GM12878 (cell line): ENCODE results near the gene PPT2. TPM values are rescaled to one million over a fixed set of nuclear protein-coding genes. Genes with fewer than 3 reads are reported as not detected.

Experiments
- CBFB ChIP-seq: IDR thresholded peaks from 2 replicates; pipeline ENCODE4 v1.6.1; 2016; ENCODE audit warnings: antibody characterized with exemption, low read depth
- CEBPZ ChIP-seq: fragments of 150-350 bp; IDR thresholded peaks from 2 replicates; pipeline ENCODE4 v1.6.1; 2016; ENCODE audit warnings: low read depth, low read length
- CREB1 ChIP-seq: IDR thresholded peaks from 2 replicates; pipeline ENCODE4 v1.6.1; 2012; ENCODE audit warnings: low read depth, mild to moderate bottlenecking, inconsistent platforms
- CREM ChIP-seq: IDR thresholded peaks from 2 replicates; pipeline ENCODE4 v1.6.1; 2014; ENCODE audit warnings: antibody characterized with exemption, low read depth
- DPF2 ChIP-seq: fragments of 450-650 bp; IDR thresholded peaks from 2 replicates; pipeline ENCODE4 v1.6.1; 2017; ENCODE audit warnings: mild to moderate bottlenecking
- IKZF1 ChIP-seq: fragments of 450-650 bp; conservative IDR thresholded peaks from 2 replicates; pipeline ENCODE4 v1.6.1; 2017; ENCODE audit warnings: antibody characterized with exemption, mild to moderate bottlenecking
- IRF4 ChIP-seq: IDR thresholded peaks from 2 replicates; pipeline ENCODE4 v1.6.1; 2011; ENCODE audit warnings: low read depth, low read length
- KDM1A ChIP-seq: fragments of 200-600 bp; sonication (generic); IDR thresholded peaks from 2 replicates; pipeline ENCODE4 v1.6.1; 2016; ENCODE audit warnings: borderline replicate concordance
- KLF5 ChIP-seq: fragments of 450-650 bp; IDR thresholded peaks from 2 replicates; pipeline ENCODE4 v1.6.1; 2014; ENCODE audit warnings: mild to moderate bottlenecking; ENCODE audit not compliant: partially characterized antibody
- MEF2B ChIP-seq: fragments of 450-650 bp; IDR thresholded peaks from 2 replicates; pipeline ENCODE4 v1.6.1; 2018; ENCODE audit warnings: mild to moderate bottlenecking, moderate library complexity; ENCODE audit not compliant: partially characterized antibody, poor library complexity, severe bottlenecking
- MYB ChIP-seq: fragments of 150-350 bp; IDR thresholded peaks from 2 replicates; pipeline ENCODE4 v1.6.1; 2014; ENCODE audit warnings: mild to moderate bottlenecking, low read depth, low read length, borderline replicate concordance
- NR2C1 ChIP-seq: fragments of 450-650 bp; IDR thresholded peaks from 2 replicates; pipeline ENCODE4 v1.6.1; 2017; ENCODE audit warnings: antibody characterized with exemption, mild to moderate bottlenecking, moderate library complexity
- NRF1 ChIP-seq: conservative IDR thresholded peaks from 2 replicates; pipeline ENCODE4 v1.6.1; 2011; ENCODE audit warnings: mild to moderate bottlenecking, low read depth, low read length, improper control_type of control experiment
- PAX8 ChIP-seq: fragments of 450-650 bp; IDR thresholded peaks from 2 replicates; pipeline ENCODE4 v1.6.1; 2017; ENCODE audit warnings: mild to moderate bottlenecking, moderate library complexity
- PBX3 ChIP-seq: IDR thresholded peaks from 2 replicates; pipeline ENCODE4 v1.6.1; 2011; ENCODE audit warnings: mild to moderate bottlenecking, low read depth, low read length, moderate library complexity; ENCODE audit not compliant: insufficient replicate concordance
- POLR2A ChIP-seq: IDR thresholded peaks from 2 replicates; pipeline ENCODE4 v1.6.1; 2011; ENCODE audit warnings: low read depth, mild to moderate bottlenecking, low read length
- POU2F2 ChIP-seq: IDR thresholded peaks from 3 replicates; pipeline ENCODE4 v1.6.1; 2011; ENCODE audit warnings: low read depth, mild to moderate bottlenecking, low read length, borderline replicate concordance
- RAD21 ChIP-seq: IDR thresholded peaks from 2 replicates; pipeline ENCODE4 v1.6.1; 2011; ENCODE audit warnings: mild to moderate bottlenecking, low read depth, low read length, moderate library complexity; ENCODE audit not compliant: insufficient read depth
- RCOR1 ChIP-seq: conservative IDR thresholded peaks from 2 replicates; pipeline ENCODE4 v1.6.1; 2012; ENCODE audit warnings: low read depth, low read length, improper control_type of control experiment
- RELA ChIP-seq: fragments of 450-650 bp; IDR thresholded peaks from 2 replicates; pipeline ENCODE4 v1.8.0; 2014; ENCODE audit warnings: borderline replicate concordance; ENCODE audit not compliant: partially characterized antibody
- ZNF274 ChIP-seq: IDR thresholded peaks from one replicate; pipeline ENCODE4 v1.8.0; 2011; ENCODE audit not compliant: insufficient read length, insufficient read depth
- polyA plus RNA-seq, 11 experiments: library from polyadenylated mRNA; depleted of rRNA in 4 of 11; unstranded in 6 of 11; stranded (reverse) in 5 of 11; fragments of >200 nt; fragmentation: Nextera tagmentation in 4 of 11; fragmentation: Illumina TruSeq in 1 of 11; extraction: Ambion mirVana in 4 of 11; extraction: Trizol in 1 of 11; gene quantifications; 1 replicate in 1 of 11; 2 replicates in 10 of 11; pipeline versions ENCODE4 v1.2.1 to v1.2.3, GENCODE V29; 2011 to 2016; ENCODE audit warnings: inconsistent platforms in 2 of 11, missing spikeins in 2 of 11, low read depth in 1 of 11
- total RNA-seq, 4 experiments: library from RNA; depleted of rRNA in 3 of 4; stranded (reverse); fragments of >200 nt in 3 of 4; fragmentation: Illumina TruSeq in 1 of 4; extraction: Trizol in 1 of 4; gene quantifications; 2 replicates each; pipeline versions ENCODE4 v1.2.1 to v1.2.3, GENCODE V29; 2013 to 2021
- TF ChIP-seq, protein P1 (sequence below): fragments of 450-650 bp; IDR thresholded peaks from 2 replicates; pipeline ENCODE4 v1.6.1; 2016; ENCODE audit warnings: mild to moderate bottlenecking
- TF ChIP-seq, protein P2 (sequence below): fragments of 150-350 bp; IDR thresholded peaks from 2 replicates; pipeline ENCODE4 v1.6.1; 2014; ENCODE audit warnings: mild to moderate bottlenecking, low read depth, low read length
- TF ChIP-seq, protein P3 (sequence below): IDR thresholded peaks from 2 replicates; pipeline ENCODE4 v1.6.1; 2012; ENCODE audit warnings: low read length, inconsistent platforms

Gene PPT2
- total and polyA plus RNA-seq, 10 of the 15 experiments (the other 5 are each of a cell fraction or from before 2014, with no cell fraction given) = 1.3 to 25.5 (median 5.5) TPM

DNA sequence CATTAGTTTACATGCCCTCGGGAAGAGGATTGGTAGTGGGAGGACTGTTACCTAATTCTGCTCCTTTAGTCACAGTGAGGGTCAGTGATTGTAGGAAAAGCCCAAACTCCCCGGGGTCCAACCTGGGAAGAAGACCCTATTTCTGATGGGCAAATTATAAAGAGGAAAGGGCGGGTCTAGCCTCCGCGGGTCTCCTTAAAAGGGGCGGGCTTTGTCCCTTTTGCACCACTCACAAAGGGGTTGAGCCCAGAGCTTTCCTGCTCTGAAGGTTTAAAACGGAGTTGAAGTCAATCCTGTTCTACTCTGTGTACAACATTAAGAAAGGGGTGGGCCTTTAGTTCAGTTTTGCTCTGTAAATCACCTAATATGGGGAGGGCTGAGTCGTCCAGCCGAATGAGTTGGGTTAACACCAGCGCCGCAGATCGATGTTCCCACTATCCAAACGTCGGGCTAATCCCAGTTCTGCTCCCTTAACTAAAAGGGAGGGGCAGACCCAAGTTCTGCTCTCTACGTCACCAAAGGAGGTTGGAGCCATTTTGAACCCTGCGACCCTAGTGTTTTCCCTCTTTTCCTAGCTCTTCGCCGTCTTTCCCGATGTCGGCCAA is 23.3 kb downstream of the PPT2 start (continued):
- TF ChIP-seq PBX3 (no peak), POLR2A (peak; percentile 37), NRF1 (no peak), CEBPZ (no peak), CREB1 (0 out of 2 replicates have a peak, but pooled peaks have one; percentile 27), CBFB (no peak), RELA (no peak), MYB (no peak), POU2F2 (no peak; the same call in 2 of the 3 replicates), MEF2B (no peak), CREM (peak; percentile 63), ZNF274 (no peak), IRF4 (no peak), KLF5 (no peak), NR2C1 (0 out of 2 replicates have a peak, but pooled peaks have one; percentile 3), RAD21 (no peak), IKZF1 (peak; percentile 93), RCOR1 (0 out of 2 replicates have a peak, but pooled peaks have one; percentile 21), PAX8 (0 out of 2 replicates have a peak, but pooled peaks have one; percentile 39), KDM1A (no peak), DPF2 (no peak)
- TF ChIP-seq, protein P1, sequence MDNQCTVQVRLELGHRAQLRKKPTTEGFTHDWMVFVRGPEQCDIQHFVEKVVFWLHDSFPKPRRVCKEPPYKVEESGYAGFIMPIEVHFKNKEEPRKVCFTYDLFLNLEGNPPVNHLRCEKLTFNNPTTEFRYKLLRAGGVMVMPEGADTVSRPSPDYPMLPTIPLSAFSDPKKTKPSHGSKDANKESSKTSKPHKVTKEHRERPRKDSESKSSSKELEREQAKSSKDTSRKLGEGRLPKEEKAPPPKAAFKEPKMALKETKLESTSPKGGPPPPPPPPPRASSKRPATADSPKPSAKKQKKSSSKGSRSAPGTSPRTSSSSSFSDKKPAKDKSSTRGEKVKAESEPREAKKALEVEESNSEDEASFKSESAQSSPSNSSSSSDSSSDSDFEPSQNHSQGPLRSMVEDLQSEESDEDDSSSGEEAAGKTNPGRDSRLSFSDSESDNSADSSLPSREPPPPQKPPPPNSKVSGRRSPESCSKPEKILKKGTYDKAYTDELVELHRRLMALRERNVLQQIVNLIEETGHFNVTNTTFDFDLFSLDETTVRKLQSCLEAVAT = peak; percentile 27
- TF ChIP-seq, protein P2, sequence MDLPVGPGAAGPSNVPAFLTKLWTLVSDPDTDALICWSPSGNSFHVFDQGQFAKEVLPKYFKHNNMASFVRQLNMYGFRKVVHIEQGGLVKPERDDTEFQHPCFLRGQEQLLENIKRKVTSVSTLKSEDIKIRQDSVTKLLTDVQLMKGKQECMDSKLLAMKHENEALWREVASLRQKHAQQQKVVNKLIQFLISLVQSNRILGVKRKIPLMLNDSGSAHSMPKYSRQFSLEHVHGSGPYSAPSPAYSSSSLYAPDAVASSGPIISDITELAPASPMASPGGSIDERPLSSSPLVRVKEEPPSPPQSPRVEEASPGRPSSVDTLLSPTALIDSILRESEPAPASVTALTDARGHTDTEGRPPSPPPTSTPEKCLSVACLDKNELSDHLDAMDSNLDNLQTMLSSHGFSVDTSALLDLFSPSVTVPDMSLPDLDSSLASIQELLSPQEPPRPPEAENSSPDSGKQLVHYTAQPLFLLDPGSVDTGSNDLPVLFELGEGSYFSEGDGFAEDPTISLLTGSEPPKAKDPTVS = no peak
- TF ChIP-seq, protein P3, sequence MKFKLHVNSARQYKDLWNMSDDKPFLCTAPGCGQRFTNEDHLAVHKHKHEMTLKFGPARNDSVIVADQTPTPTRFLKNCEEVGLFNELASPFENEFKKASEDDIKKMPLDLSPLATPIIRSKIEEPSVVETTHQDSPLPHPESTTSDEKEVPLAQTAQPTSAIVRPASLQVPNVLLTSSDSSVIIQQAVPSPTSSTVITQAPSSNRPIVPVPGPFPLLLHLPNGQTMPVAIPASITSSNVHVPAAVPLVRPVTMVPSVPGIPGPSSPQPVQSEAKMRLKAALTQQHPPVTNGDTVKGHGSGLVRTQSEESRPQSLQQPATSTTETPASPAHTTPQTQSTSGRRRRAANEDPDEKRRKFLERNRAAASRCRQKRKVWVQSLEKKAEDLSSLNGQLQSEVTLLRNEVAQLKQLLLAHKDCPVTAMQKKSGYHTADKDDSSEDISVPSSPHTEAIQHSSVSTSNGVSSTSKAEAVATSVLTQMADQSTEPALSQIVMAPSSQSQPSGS = no peak
